ENCODE data around the gene SPRR2B.

- no peak for TF ChIP-seq MEF2D (tag; conservative IDR thresholded peaks at IDR 0.05; ENCODE audit: low read depth)
- no peak for TF ChIP-seq CHD2 (IDR thresholded peaks at IDR 0.05; ENCODE audit: low read depth, low read length)
- no peak for TF ChIP-seq TAF15 (IDR thresholded peaks at IDR 0.05; ENCODE audit: low read depth, low read length)
- no peak for TF ChIP-seq CTCF (IDR thresholded peaks at IDR 0.05 in 2 of 3, conservative IDR thresholded peaks at IDR 0.05 in 1 of 3; ENCODE audit: insufficient read depth in 2 of 3, low read depth in 1 of 3, low read length in 3 of 3)
- TF ChIP-seq GATAD2B (IDR thresholded peaks at IDR 0.05; ENCODE audit: borderline replicate concordance), result no peak
Observed at GRCh38 chr1:153119491-153119971, 48.1 kb upstream of the SPRR2B start.
